Muscle layer of colon (tissue), 2 donors: ENCODE results near the gene PXDN.

Source experiments
- H3K27ac ChIP-seq: one replicate; pipeline ENCODE4 v1.7.0; 2013; ENCODE audit warnings: low read depth, mild to moderate bottlenecking, low read length, moderate library complexity
- H3K27me3 ChIP-seq, 2 donors: one replicate each; pipeline ENCODE4 v1.7.0; 2013; ENCODE audit warnings: low read length in 2 of 2, mild to moderate bottlenecking in 2 of 2; ENCODE audit not compliant: insufficient read depth in 2 of 2, control insufficient read depth in 1 of 2
- H3K36me3 ChIP-seq: one replicate; pipeline ENCODE4 v1.7.0; 2013; ENCODE audit warnings: mild to moderate bottlenecking, low read length; ENCODE audit not compliant: insufficient read depth
- H3K4me1 ChIP-seq: one replicate; pipeline ENCODE4 v1.7.0; 2013; ENCODE audit warnings: mild to moderate bottlenecking, low read length; ENCODE audit not compliant: insufficient read depth
- H3K4me3 ChIP-seq, 2 donors: one replicate each; pipeline ENCODE4 v1.7.0; 2013; ENCODE audit warnings: low read length in 2 of 2, low read depth in 1 of 2, mild to moderate bottlenecking in 1 of 2, moderate library complexity in 1 of 2
- H3K9ac ChIP-seq: one replicate; pipeline ENCODE4 v1.7.0; 2013; ENCODE audit warnings: low read length
- H3K9me3 ChIP-seq: one replicate; pipeline ENCODE4 v1.7.0; 2013; ENCODE audit warnings: mild to moderate bottlenecking, low read length
- donor health status: abdominal sarcoma.
- donor health status: Adenocarcinoma of cecum.

Gene PXDN

DNA sequence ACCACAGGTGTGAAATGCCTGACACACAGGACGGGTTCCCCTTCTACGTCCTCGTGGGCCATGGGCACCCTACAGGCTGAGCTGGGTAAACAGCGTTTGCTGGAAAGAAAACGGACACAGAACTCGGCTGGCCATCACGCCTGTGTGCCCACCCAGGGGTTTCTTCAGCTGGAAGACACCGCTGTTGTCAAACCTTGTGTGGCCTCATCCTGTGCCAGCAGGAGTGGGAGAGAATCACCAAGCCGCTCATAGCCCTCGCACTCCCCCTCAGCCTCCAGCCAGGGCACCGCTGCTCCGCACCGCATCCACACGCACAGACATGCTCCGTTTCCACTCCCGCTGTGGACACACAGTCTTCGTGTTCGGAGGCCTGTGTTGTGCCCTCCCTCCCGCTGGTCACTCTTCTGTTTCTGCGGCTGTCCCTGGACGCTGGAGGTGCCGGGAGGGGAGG is 161.4 kb downstream of the PXDN start:
- H3K4me1 ChIP-seq = no peaks in the 10 kb centered on the region

DNA sequence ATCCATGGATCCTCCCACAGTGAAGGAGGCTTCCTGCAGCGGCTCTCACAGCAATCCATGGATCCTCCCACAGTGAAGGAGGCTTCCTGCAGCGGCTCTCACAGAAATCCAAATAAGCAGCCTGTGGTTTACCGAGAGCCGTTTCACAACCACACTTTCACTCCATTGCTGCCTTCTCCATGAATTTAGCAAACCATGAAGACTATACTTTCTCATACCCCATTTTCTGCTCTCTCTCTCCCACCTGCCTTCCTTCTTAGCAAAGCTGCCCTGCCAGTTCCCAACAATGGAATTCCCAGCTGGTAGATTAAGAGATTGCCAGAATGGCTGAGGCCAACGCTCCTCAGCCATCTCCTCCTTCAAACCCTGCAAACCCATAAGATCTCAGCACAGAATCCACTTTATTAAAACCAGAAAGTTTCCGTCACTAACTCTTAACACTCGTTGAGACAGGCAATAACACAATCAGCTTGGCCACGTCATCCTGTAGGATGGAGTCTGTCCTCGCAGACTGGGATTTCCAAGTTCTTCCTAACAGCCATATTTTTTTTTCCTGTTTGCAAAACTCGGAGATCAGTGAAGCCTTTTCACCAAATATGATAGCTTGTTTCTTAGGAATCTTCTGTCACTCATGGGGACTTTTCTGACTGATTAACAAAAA is 162.2 kb downstream of the PXDN start:
- no peak overlapping the region for H3K27ac ChIP-seq
- peaks cover 0 to 5% of the 10 kb centered on the region in 2 donors for H3K27me3 ChIP-seq
- H3K9me3 ChIP-seq = no peaks in the 10 kb centered on the region
- no peaks in the 10 kb centered on the region for H3K4me1 ChIP-seq
- H3K9ac ChIP-seq = no peak overlapping the region
- no peaks in the 10 kb centered on the region for H3K36me3 ChIP-seq
- no peak overlapping the region for H3K4me3 ChIP-seq

More for the DNA sequence above, 161.4 kb downstream of the PXDN start:
- no peaks in the 10 kb centered on the region for H3K9me3 ChIP-seq
- H3K27ac ChIP-seq = no peak overlapping the region
- no peak overlapping the region for H3K4me3 ChIP-seq
- H3K27me3 ChIP-seq = peaks cover 0 to 5% of the 10 kb centered on the region in 2 donors
- no peaks in the 10 kb centered on the region for H3K36me3 ChIP-seq
- H3K9ac ChIP-seq = no peak overlapping the region
